Measurements from ENCODE around the gene DDX6. TPM values are rescaled to one million over a fixed set of nuclear protein-coding genes. Genes with fewer than 3 reads are reported as not detected.

The DDX6 gene
- total RNA-seq, 4 donors from 2014 or later = 75.6 to 108 (median 107) TPM

GRCh38 chr11:118804094-118804493 is 13.1 kb upstream of the DDX6 start:
- DNase-seq (ENCODE audit: low spot score in 2 of 2) = no peak
- H3K27me3 ChIP-seq = no peaks in the 10 kb centered on the region
- H3K27ac ChIP-seq = no peak overlapping the region
- H3K36me3 ChIP-seq = no peaks in the 10 kb centered on the region
- WGBS, 2 donors = 94 to 97% methylated on average over 3 of the region's 3 CpGs
- H3K9me3 ChIP-seq = no peaks in the 10 kb centered on the region
- TF ChIP-seq EP300 (IDR thresholded peaks at IDR 0.05) (no peak), CTCF (IDR thresholded peaks at IDR 0.05) (no peak)
- H3K4me1 ChIP-seq = no peaks in the 10 kb centered on the region
- no peak overlapping the region for H3K4me3 ChIP-seq

- H3K9me3 ChIP-seq = no peaks in the 10 kb centered on the region
- TF ChIP-seq POLR2A (IDR thresholded peaks at IDR 0.05) (no peak), EP300 (IDR thresholded peaks at IDR 0.05) (no peak), CTCF (IDR thresholded peaks at IDR 0.05) (no peak)
- no peaks in the 10 kb centered on the region for H3K27me3 ChIP-seq
- H3K27ac ChIP-seq = no peak overlapping the region
- no peaks in the 10 kb centered on the region for H3K4me1 ChIP-seq
- H3K4me3 ChIP-seq = no peak overlapping the region
- H3K36me3 ChIP-seq = no peaks in the 10 kb centered on the region
- no peak for DNase-seq (ENCODE audit: low spot score in 2 of 2)
These were observed 8.4 kb upstream of the DDX6 start for GRCh38 chr11:118799372-118799771.

GRCh38 chr11:118797510-118797909 is 6.5 kb upstream of the DDX6 start:
- no peak overlapping the region for H3K4me3 ChIP-seq
- no peak overlapping the region for H3K27ac ChIP-seq
- H3K27me3 ChIP-seq = no peaks in the 10 kb centered on the region
- no peaks in the 10 kb centered on the region for H3K9me3 ChIP-seq
- TF ChIP-seq POLR2A (IDR thresholded peaks at IDR 0.05) (no peak), CTCF (IDR thresholded peaks at IDR 0.05) (no peak)
- no peaks in the 10 kb centered on the region for H3K36me3 ChIP-seq
- DNase-seq (ENCODE audit: low spot score in 2 of 2) = no peak
- H3K4me1 ChIP-seq = peaks cover 0 to 9% (median 0%) of the 10 kb centered on the region in 4 donors
- 90% methylated on average over 11 of the region's 11 CpGs for WGBS, 2 donors

GRCh38 chr11:118792570-118793124 is 1.7 kb upstream of the DDX6 start:
- Histone ChIP-seq H3K9me3 (no peaks in the 10 kb centered on the region), H3K27ac (peak overlapping the region; percentile 99 to 100 (median 99)), H3K27me3 (no peaks in the 10 kb centered on the region), H3K4me3 (peak overlapping the region; percentile 71 to 99 (median 77)), H3K4me1 (peaks cover 0 to 32% (median 9%) of the 10 kb centered on the region in 4 donors), H3K36me3 (no peaks in the 10 kb centered on the region)
- TF ChIP-seq EP300 (IDR thresholded peaks at IDR 0.05) = peak in 1 of 2 donors; percentile 79
- peak; percentile 47 to 60 for TF ChIP-seq POLR2A (IDR thresholded peaks at IDR 0.05)
- no peak for TF ChIP-seq CTCF (IDR thresholded peaks at IDR 0.05)
- WGBS, 2 donors = 5 to 9% methylated on average over 8 of the region's 8 CpGs
- peak; percentile 22 to 69 for DNase-seq (ENCODE audit: low spot score in 2 of 2)

GRCh38 chr11:118791961-118792569 is 1.1 kb upstream of the DDX6 start:
- Histone ChIP-seq H3K27ac (peak overlapping the region; percentile 99 to 100 (median 99)), H3K27me3 (no peaks in the 10 kb centered on the region), H3K4me1 (peaks cover 0 to 38% (median 14%) of the 10 kb centered on the region in 4 donors), H3K9me3 (no peaks in the 10 kb centered on the region), H3K36me3 (no peaks in the 10 kb centered on the region), H3K4me3 (peak overlapping the region; percentile 71 to 99 (median 77))
- TF ChIP-seq CTCF (IDR thresholded peaks at IDR 0.05) = peak in 1 of 5 experiments; percentile 6
- TF ChIP-seq EP300 (IDR thresholded peaks at IDR 0.05) = no peak
- no peak for TF ChIP-seq POLR2A (IDR thresholded peaks at IDR 0.05)
- DNase-seq (ENCODE audit: low spot score in 2 of 2) = peak in 1 of 2 donors; percentile 22
- WGBS, 2 donors = 5 to 9% methylated on average over 32 to 39 of the region's 39 CpGs
